HepG2 (cell line): ENCODE data around the gene EGLN2. TPM values are rescaled to one million over a fixed set of nuclear protein-coding genes. Genes with fewer than 3 reads are reported as not detected.

Source experiments
- ATAC-seq: fragments of 200-7000 bp; cut with Tn5 transposase; 3 replicates; pipeline ENCODE4 v1.9.1; 2020; ENCODE audit warnings: mild to moderate bottlenecking, moderate library complexity
- BruUV-seq: library from RNA; stranded (reverse); fragments of 400-500 nt; replicated peaks from 2 replicates; lab custom pipeline; 2021; lab: Mats Ljungman, UMichigan
- CTCF ChIA-PET: fragments of 300-600 bp; formaldehyde crosslinking; extraction: SDS; loops from one replicate; lab custom pipeline; 2021; ENCODE audit warnings: low total read pairs, inconsistent platforms, low intra/inter-chr PET ratio; lab: Yijun Ruan, JAX
- POLR2A ChIA-PET: fragments of 350-600 bp; sonication (Branson Sonifier 250); formaldehyde crosslinking; loops from one replicate; lab custom pipeline; 2020; ENCODE audit warnings: antibody characterized with exemption, inconsistent platforms; lab: Yijun Ruan, JAX
- DNase-seq: peaks from one replicate; pipeline ENCODE4 v3.0.0-alpha.2; 2015; ENCODE audit warnings: low spot score
- FAIRE-seq: peaks from 3 replicates; lab custom pipeline; 2011; peaks lifted over from hg19 to GRCh38; lab: Jason Lieb, UNC
- H2AFZ ChIP-seq: one replicate; pipeline ENCODE4 v1.6.1; 2011; ENCODE audit warnings: low read length, inconsistent platforms
- H3K27ac ChIP-seq: fragments of 300-600 bp; 3 replicates; pipeline ENCODE4 v1.8.0; 2011; ENCODE audit warnings: mixed run types, mild to moderate bottlenecking, mixed read lengths, low read length, inconsistent platforms; ENCODE audit not compliant: insufficient read depth; ENCODE audit errors: extremely low read length
- H3K27me3 ChIP-seq, 2 experiments: fragments of 200-600 bp in 1 of 2; 2 replicates in 1 of 2; 3 replicates in 1 of 2; pipeline versions ENCODE4 v1.6.0 to v1.8.0; 2011; ENCODE audit warnings: low read length in 2 of 2, mild to moderate bottlenecking in 2 of 2, moderate library complexity in 2 of 2, inconsistent platforms in 1 of 2; ENCODE audit not compliant: insufficient read depth in 2 of 2, control insufficient read depth in 1 of 2
- H3K36me3 ChIP-seq, 2 experiments: fragments of 200-600 bp in 1 of 2; replicated peaks in 1 of 2; 2 replicates in 1 of 2; 3 replicates in 1 of 2; pipeline versions ENCODE4 v1.5.1 to v1.8.0; 2011; ENCODE audit warnings: low read length in 2 of 2, inconsistent platforms in 1 of 2; ENCODE audit not compliant: insufficient read depth in 2 of 2, control insufficient read depth in 1 of 2
- H3K4me1 ChIP-seq: 2 replicates; pipeline ENCODE4 v1.5.1; 2012; ENCODE audit warnings: low read length, inconsistent platforms; ENCODE audit not compliant: insufficient read depth
- H3K4me2 ChIP-seq: 2 replicates; pipeline ENCODE4 v1.6.0; 2011; ENCODE audit warnings: low read depth, low read length, inconsistent platforms
- H3K4me3 ChIP-seq, 3 experiments: fragments of 200-600 bp in 1 of 3; sonication (generic), shearing (Covaris generic) in 1 of 3; replicated peaks in 1 of 3; 2 replicates each; pipeline ENCODE4 v1.5.1; 2011 to 2016; ENCODE audit warnings: low read length in 3 of 3, inconsistent platforms in 2 of 3, low read depth in 2 of 3, mild to moderate bottlenecking in 2 of 3, control low read depth in 1 of 3, mixed read lengths in 1 of 3; ENCODE audit not compliant: insufficient read depth in 1 of 3
- H3K79me2 ChIP-seq: one replicate; pipeline ENCODE4 v1.6.1; 2011; ENCODE audit warnings: low read length, inconsistent platforms; ENCODE audit not compliant: insufficient read depth
- H3K9ac ChIP-seq: 2 replicates; pipeline ENCODE4 v1.6.0; 2011; ENCODE audit warnings: mild to moderate bottlenecking, low read depth, low read length, inconsistent platforms; ENCODE audit not compliant: insufficient read depth
- H3K9me3 ChIP-seq: 2 replicates; pipeline ENCODE4 v1.5.1; 2012; ENCODE audit warnings: mild to moderate bottlenecking, low read length
- H4K20me1 ChIP-seq: 2 replicates; pipeline ENCODE4 v1.6.0; 2011; ENCODE audit warnings: inconsistent platforms, mild to moderate bottlenecking, low read length, moderate library complexity; ENCODE audit not compliant: insufficient read depth
- AGO2 ChIP-seq: fragments of 200-400 bp; formaldehyde crosslinking; optimal IDR thresholded peaks from 2 replicates; pipeline ENCODE3; 2017; ENCODE audit warnings: mild to moderate bottlenecking, low read depth, low read length, moderate library complexity
- CEBPB ChIP-seq: IDR thresholded peaks from 2 replicates; pipeline ENCODE4 v1.6.1; 2011; ENCODE audit warnings: low read depth, low read length, improper control_type of control experiment, borderline replicate concordance
- CEBPG ChIP-seq: IDR thresholded peaks from 2 replicates; pipeline ENCODE4 v1.6.1; 2016
- FOXP4 ChIP-seq: sonication (generic); formaldehyde crosslinking; IDR thresholded peaks from 2 replicates; pipeline ENCODE4 v1.4.0; 2020; ENCODE audit warnings: missing genetic modification reagents
- NKX3-1 ChIP-seq: sonication (generic); formaldehyde crosslinking; IDR thresholded peaks from 2 replicates; pipeline ENCODE4 v1.5.0; 2020; ENCODE audit warnings: missing genetic modification reagents
- PLRG1 ChIP-seq: fragments of 450-650 bp; conservative IDR thresholded peaks from 2 replicates; pipeline ENCODE4 v1.6.1; 2016
- SNRNP70 ChIP-seq: fragments of 200-400 bp; formaldehyde crosslinking; IDR thresholded peaks from 2 replicates; pipeline ENCODE4 v1.6.1; 2017; ENCODE audit warnings: mild to moderate bottlenecking, low read depth, low read length, moderate library complexity
- ZNF235 ChIP-seq: sonication (generic); formaldehyde crosslinking; IDR thresholded peaks from 2 replicates; pipeline ENCODE4 v1.8.1; 2023; ENCODE audit warnings: mild to moderate bottlenecking, missing genetic modification reagents, borderline replicate concordance
- ZNF326 ChIP-seq: sonication (generic); formaldehyde crosslinking; IDR thresholded peaks from 2 replicates; pipeline ENCODE4 v1.4.0; 2020; ENCODE audit warnings: missing genetic modification reagents, borderline replicate concordance
- ZNF331 ChIP-seq: sonication (generic); formaldehyde crosslinking; IDR thresholded peaks from 2 replicates; pipeline ENCODE4 v1.4.0; 2020; ENCODE audit warnings: missing genetic modification reagents
- ZNF333 ChIP-seq: sonication (generic); formaldehyde crosslinking; IDR thresholded peaks from 2 replicates; pipeline ENCODE4 v1.4.0; 2020; ENCODE audit warnings: mild to moderate bottlenecking, missing genetic modification reagents, borderline replicate concordance
- ZNF75D ChIP-seq: sonication (generic); formaldehyde crosslinking; IDR thresholded peaks from 2 replicates; pipeline ENCODE4 v1.8.1; 2023; ENCODE audit warnings: missing genetic modification reagents, mild to moderate bottlenecking, borderline replicate concordance
- ZNF781 ChIP-seq: sonication (generic); formaldehyde crosslinking; IDR thresholded peaks from 2 replicates; pipeline ENCODE4 v1.5.1; 2020; ENCODE audit warnings: borderline replicate concordance, mild to moderate bottlenecking, missing genetic modification reagents; ENCODE audit errors: not compliant biosample characterization
- WGBS: methylation state at CpG from one replicate; pipeline ENCODE4 v1.1.6; 2017; ENCODE audit warnings: low lambda C conversion rate; 5-methylcytosine and 5-hydroxymethylcytosine counted together
- in situ Hi-C: cut with HindIII; loops from 2 replicates; pipeline ENCODE4 v1.10.0; 2017; ENCODE audit warnings: low pct_unique_long_range_greater_than_20kb; ENCODE audit not compliant: extremely low pct_ligation_motif_present
- intact Hi-C: fragments of 100-400 bp; cut with micrococcal nuclease; formaldehyde crosslinking; loops from one replicate; pipeline ENCODE4 v1.10.0; 2022; ENCODE audit not compliant: unreplicated experiment
- polyA plus RNA-seq, 8 experiments: library from polyadenylated mRNA; depleted of rRNA in 3 of 8; stranded (reverse) in 7 of 8; unstranded in 1 of 8; fragments of >200 nt; fragmentation: Illumina TruSeq in 4 of 8; extraction: Trizol in 4 of 8; gene quantifications; 2 replicates each; pipeline versions ENCODE4 v1.2.1 to v1.2.3, GENCODE V29; 2011 to 2016; ENCODE audit warnings: low read depth in 4 of 8, missing spikeins in 1 of 8, mixed read lengths in 1 of 8; ENCODE audit not compliant: insufficient read depth in 1 of 8
- total RNA-seq, 5 experiments: library from RNA; depleted of rRNA; stranded (reverse); fragments of >200 nt; fragmentation: Illumina TruSeq; extraction: Trizol; gene quantifications; 2 replicates each; pipeline ENCODE4 v1.2.3, GENCODE V29; 2016; ENCODE audit warnings: low read depth in 1 of 5
- TF ChIP-seq, protein P1 (sequence below): sonication (generic); formaldehyde crosslinking; IDR thresholded peaks from 2 replicates; pipeline ENCODE4 v1.9.0; 2021; ENCODE audit warnings: missing genetic modification reagents, mild to moderate bottlenecking, borderline replicate concordance
- TF ChIP-seq, protein P2 (sequence below): sonication (generic); formaldehyde crosslinking; IDR thresholded peaks from 2 replicates; pipeline ENCODE4 v1.5.0; 2020; ENCODE audit warnings: mild to moderate bottlenecking, missing genetic modification reagents, moderate library complexity

The EGLN2 gene
- total and polyA plus RNA-seq, 2 of the 13 experiments (the other 11 are each of a cell fraction or from before 2014, with no cell fraction given), result 16.5 to 40.8 TPM

DNA sequence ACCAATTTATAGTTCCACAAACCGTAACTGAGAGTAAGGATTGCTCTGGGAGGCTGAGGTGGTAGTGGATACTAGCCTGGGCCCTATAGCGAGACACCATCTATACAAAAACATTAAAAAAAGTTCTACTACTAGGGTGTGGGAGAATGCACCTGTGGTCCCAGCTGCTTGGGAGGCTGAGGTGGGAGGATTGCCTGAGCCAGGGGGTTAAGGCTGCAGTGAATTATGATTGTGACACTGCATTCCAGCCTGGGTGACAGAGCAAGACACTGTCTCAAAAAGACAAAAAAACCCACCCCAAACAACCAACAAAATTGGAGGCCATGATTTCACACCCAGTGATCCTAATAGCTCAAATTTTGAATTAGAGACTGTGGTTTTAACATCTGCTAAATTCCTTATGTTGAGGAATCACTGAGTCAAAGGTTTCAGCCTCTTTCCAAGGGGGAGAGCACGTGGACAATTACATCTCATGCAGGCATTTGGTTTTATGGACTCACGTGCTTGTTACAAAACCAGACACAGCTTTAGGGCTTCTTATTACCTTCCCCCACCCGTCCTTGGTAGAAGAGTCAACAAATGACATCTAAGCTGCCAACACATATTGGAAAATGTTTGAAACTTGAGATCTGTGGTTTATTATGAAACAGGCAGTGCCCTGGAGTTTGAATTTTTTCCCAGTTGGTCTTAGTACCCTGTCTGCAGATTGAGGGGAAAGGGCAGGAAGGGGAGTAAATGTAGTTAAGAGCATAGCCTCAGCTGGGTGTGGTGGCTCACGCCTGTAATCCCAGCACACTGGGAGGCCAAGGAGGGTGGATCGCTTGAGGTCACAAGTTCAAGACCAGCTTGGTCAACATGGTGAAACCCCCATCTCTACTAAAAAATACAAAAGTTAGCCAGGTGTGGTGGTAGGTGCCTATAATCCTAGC lies 32.8 kb downstream of the EGLN2 start:
- H4K20me1 ChIP-seq, result no peaks in the 10 kb centered on the region
- TSS peak; percentile 92 for BruUV-seq
- H3K4me2 ChIP-seq, result no peak overlapping the region
- no peak overlapping the region for H2AFZ ChIP-seq
- no peaks in the 10 kb centered on the region for H3K27me3 ChIP-seq
- DNase-seq (peak; percentile 96), ATAC-seq (peak; percentile 88), FAIRE-seq (peak; percentile 92)
- intact Hi-C loops (no loop called here), in situ Hi-C loops (no loop called here)
- no peaks in the 10 kb centered on the region for H3K9me3 ChIP-seq
- 30% methylated on average over 7 of the region's 7 CpGs for WGBS
- no peaks in the 10 kb centered on the region for H3K79me2 ChIP-seq
- no peaks in the 10 kb centered on the region for H3K36me3 ChIP-seq
- CTCF ChIA-PET, result no interaction called here
- peaks cover 19% of the 10 kb centered on the region for H3K4me1 ChIP-seq
- POLR2A ChIA-PET, result interaction anchor here (0.9 to 1.4 kb wide), 4 partner anchors 9 to 228 kb away, joined by 3 to 6 read pairs (median 4); partner anchors contain the start of gene RAB4B
- H3K4me3 ChIP-seq, result no peak overlapping the region
- peak overlapping the region; percentile 60 for H3K27ac ChIP-seq
- no peak overlapping the region for H3K9ac ChIP-seq
- TF ChIP-seq ZNF331 (CRISPR knock-in tag) (peak; percentile 87), SNRNP70 (no peak), FOXP4 (CRISPR knock-in tag) (peak; percentile 83), ZNF333 (CRISPR knock-in tag) (no peak), NKX3-1 (CRISPR knock-in tag) (peak; percentile 61; the same call in 1 of the 2 replicates), ZNF75D (CRISPR knock-in tag) (no peak), ZNF326 (CRISPR knock-in tag) (no peak), PLRG1 (no peak), ZNF235 (CRISPR knock-in tag) (no peak), CEBPB (peak; percentile 52; the same call in 1 of the 2 replicates), ZNF781 (CRISPR knock-in tag) (no peak), CEBPG (CRISPR knock-in tag) (peak; percentile 57), AGO2 (no peak)
- TF ChIP-seq, protein P1, sequence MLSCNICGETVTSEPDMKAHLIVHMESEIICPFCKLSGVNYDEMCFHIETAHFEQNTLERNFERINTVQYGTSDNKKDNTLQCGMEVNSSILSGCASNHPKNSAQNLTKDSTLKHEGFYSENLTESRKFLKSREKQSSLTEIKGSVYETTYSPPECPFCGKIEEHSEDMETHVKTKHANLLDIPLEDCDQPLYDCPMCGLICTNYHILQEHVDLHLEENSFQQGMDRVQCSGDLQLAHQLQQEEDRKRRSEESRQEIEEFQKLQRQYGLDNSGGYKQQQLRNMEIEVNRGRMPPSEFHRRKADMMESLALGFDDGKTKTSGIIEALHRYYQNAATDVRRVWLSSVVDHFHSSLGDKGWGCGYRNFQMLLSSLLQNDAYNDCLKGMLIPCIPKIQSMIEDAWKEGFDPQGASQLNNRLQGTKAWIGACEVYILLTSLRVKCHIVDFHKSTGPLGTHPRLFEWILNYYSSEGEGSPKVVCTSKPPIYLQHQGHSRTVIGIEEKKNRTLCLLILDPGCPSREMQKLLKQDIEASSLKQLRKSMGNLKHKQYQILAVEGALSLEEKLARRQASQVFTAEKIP, result no peak
- TF ChIP-seq, protein P2, sequence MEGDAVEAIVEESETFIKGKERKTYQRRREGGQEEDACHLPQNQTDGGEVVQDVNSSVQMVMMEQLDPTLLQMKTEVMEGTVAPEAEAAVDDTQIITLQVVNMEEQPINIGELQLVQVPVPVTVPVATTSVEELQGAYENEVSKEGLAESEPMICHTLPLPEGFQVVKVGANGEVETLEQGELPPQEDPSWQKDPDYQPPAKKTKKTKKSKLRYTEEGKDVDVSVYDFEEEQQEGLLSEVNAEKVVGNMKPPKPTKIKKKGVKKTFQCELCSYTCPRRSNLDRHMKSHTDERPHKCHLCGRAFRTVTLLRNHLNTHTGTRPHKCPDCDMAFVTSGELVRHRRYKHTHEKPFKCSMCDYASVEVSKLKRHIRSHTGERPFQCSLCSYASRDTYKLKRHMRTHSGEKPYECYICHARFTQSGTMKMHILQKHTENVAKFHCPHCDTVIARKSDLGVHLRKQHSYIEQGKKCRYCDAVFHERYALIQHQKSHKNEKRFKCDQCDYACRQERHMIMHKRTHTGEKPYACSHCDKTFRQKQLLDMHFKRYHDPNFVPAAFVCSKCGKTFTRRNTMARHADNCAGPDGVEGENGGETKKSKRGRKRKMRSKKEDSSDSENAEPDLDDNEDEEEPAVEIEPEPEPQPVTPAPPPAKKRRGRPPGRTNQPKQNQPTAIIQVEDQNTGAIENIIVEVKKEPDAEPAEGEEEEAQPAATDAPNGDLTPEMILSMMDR (CRISPR knock-in tag), result no peak
